NOMO-1 treated with dmso at 0.1 percent for 144 hours (cell line): ENCODE data around the gene TSGA10IP.

ENCODE experiments used
- DNase-seq: peaks from one replicate; lab custom pipeline; 2025; ENCODE audit not compliant: unreplicated experiment; lab: John Stamatoyannopoulos, UW

TSGA10IP gene

DNA sequence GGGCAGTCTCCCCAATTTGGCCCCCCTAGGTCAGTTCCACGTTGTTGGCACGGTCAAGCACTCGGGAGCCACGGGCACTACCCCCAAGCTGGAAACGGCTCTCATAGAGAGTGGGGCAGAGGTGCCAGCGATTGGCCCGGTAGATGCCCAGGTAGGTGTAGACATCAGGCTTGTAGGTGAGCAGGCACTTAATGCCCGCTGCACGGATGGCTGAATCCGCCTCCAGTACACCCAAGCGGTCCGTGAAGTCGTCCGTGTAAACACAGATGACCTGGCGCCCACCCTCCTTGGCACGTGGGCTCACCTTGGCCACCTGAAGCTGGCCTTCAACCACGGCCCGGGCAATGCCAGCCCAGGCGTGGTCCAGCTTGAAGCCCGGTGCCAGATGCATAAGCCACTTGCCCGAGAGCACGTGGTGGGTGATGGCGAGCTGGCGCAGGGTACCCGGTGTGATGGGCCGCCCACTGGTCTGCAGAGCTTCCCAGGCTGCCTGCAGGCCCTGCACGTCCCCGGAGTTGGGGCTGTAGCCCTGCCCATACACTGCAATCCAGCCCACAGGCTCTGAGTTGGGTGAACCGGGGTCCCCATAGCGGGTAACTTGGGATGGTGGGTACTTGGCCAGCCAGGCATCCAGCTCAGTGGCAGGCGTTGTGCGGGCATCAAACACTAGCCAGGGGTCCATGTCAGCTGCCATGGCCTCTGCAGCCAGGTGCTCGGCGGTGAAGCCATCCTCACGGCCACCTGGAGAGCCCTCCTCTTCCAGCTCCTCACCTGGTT lies 27.7 kb upstream of the TSGA10IP start:
- no peak for DNase-seq

GRCh38 chr11:65918211-65919140 lies 26.8 kb upstream of the TSGA10IP start, which contains the start of gene C11orf68:
Gene C11orf68, minus strand, starts transcription at chr11:65919062. Its CDS starts 31 bp downstream, at chr11:65919031.
- no peak for DNase-seq

DNA sequence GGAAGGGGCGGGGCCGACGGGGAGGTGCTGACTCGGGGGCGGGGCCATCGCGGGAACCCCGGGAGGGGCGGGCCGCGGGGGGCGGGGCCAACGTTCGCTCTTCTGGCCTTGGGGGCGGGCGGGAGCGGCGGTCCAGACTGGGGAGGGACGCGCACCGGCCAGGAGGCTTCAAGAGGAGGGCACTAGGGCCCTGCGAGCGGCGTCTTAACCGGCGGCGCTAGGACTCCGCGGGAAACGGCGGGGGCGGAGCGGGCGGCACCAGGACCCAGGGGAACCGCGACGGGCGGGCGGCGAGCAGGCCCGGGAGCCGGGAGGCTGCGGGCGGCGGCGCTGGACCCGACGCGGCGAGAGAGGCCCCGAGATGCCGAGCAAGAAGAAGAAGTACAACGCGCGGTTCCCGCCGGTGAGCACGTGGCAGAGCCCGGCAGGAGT lies 26.1 kb upstream of the TSGA10IP start, which contains the start of gene DRAP1:
DRAP1 (plus strand) TSS at position 286 of the 432 bp plus-strand sequence; CDS start at position 362, 76 bp downstream.
- DNase-seq = peak; percentile 98

GRCh38 chr11:65919573-65920371 lies 25.5 kb upstream of the TSGA10IP start:
- DNase-seq = peak; percentile 20

- DNase-seq = no peak
These were observed 24.9 kb upstream of the TSGA10IP start for GRCh38 chr11:65920372-65920802.

- DNase-seq = no peak
These were observed 24.2 kb upstream of the TSGA10IP start for GRCh38 chr11:65921033-65921555.

DNA sequence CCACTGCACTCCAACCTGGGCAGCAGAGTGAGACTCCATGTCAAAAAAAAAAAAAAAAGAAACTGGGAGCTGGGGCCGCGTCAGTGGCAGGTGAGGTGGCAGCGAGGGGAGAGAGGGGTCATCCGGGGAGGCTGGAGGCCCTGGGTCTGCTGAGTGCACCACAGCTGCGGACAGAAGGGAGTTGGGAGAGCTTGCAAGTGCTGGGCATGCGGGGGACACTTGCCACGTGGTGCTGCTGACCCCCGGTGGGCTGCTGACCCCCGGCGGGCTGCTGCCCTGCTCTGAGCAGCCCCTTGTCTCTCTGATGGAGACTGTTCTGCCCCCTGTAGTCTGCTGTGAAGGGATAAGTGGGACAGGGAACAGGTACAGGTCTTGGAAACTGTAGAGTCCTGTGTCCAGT lies 23.4 kb upstream of the TSGA10IP start:
- DNase-seq = no peak

DNA sequence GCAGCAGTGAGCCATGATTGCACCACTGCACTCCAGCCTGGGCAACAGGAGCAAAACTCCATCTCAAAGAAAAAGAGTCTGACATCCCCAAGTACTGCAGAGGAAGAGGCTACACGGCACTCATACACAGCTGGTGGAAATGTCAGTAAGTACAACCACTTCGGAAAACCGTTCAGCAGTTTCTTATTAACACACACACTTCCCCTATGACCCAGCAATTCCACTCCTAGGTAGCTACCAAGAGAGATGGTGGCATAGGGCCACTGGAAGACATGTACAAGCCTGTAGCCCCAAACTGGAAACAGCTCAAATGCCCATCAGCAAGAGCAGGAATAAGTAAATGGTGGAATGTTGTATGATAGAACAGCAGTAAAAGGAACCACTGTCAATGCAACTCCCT lies 22.7 kb upstream of the TSGA10IP start:
- DNase-seq = no peak

DNA sequence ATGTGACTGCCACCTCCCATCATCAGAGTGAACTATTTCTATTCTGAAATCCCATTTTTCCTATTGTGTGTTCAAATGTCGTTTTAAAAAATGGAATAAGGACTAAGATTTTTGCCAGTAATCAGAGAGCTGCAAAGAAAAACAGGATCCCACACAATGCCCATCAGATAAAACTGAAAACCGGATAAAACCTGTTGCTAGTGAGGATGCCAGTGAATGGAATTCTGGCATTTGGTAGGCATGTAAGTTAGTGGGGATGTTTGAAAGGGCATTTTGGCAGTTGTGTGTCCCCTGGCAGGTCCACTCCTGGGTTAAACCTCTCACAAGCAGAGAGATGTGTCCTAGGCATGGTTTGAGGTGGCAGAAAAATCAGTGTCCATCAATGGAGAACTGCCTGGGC lies 19.9 kb upstream of the TSGA10IP start:
- DNase-seq = no peak

DNA sequence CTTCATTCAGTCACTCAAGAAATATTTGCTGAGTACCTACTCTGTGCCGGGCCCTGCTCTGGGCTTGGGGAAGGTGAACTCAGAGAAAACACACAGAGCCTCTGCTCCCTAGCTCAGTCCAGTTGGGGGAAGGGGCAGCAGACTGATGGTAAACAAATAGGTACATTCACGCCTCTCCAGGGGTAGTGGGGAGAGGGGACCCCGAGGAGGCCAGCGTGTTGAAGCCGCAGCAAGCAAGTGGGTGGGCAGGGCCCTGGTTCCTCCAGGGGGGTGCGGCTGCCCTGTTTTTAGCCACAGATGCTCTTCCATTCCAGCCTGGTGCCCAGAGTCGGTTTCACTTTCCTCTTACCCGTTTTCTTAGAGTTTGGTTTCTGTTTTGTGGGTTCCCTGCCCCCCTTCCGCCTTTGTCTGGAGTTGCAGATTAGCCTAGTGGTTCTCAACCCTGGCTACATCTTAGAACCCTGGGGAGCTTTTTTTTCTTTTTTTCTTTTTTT lies 17.3 kb upstream of the TSGA10IP start:
- DNase-seq = peak; percentile 57

GRCh38 chr11:65928667-65929066 lies 16.6 kb upstream of the TSGA10IP start:
- no peak for DNase-seq

- DNase-seq = no peak
These were observed 13.3 kb upstream of the TSGA10IP start for GRCh38 chr11:65931773-65932557.

- no peak for DNase-seq
These were observed 12.7 kb upstream of the TSGA10IP start for GRCh38 chr11:65932558-65932919.

DNA sequence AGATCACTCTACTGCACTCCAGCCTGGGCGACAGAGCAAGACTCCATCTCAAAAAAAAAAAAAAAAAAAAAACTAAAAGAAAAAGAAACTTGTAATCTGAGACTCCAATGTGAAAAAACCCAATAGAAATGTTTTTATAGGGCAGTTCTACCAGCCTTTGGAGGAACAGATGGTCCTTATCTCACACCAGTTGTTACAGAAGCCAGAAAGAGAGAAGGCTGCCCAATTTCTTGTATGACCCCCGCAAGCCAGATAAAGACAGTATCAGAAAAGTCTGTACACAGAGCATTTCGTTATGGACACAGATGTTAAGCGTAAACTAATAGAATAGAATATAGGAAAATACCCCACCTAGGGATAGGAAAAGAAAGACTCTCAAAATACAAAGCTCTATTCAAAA lies 11.3 kb upstream of the TSGA10IP start:
- no peak for DNase-seq

DNA sequence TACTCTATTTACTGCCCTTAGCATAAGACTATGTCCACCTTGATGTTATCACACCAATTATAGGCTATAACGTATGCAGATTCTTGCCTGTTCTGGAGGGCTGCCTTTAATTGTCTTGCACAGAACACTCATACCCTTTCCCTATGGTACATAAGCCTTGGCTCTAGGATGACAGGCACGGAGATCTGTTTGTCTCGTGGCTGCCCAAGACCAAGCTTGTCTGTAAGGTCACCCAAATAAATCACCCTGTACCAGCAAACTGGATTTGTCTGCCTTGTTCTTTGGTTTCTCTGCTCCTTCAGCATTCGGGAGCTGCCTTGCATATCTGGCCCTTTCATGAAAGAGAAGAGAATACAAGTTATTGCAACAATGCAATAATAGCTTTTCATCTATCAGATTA lies 7.5 kb upstream of the TSGA10IP start:
- no peak for DNase-seq

GRCh38 chr11:65941720-65942310 lies 3.5 kb upstream of the TSGA10IP start:
- DNase-seq = no peak

DNA sequence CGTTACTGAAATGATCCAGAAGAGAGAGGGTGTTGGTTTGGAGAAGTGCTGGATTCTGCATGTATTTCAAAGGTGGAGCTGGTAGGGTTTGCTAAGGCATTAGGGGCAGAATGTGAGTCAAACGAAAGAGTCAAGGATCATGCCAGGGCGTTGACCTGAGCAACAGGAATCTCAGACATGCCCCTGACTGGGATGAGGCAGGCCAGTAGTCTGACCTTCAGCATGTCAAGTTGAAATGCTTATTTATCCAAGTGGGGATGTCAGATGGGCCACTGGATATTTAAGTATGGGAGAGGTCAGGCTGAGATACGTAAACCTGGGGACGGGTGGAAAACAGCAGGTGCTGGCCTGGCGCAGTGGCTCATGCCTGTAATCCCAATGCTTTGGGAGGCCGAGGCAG lies 2.7 kb upstream of the TSGA10IP start:
- DNase-seq = no peak

GRCh38 chr11:65944191-65944590 lies 1.1 kb upstream of the TSGA10IP start:
- no peak for DNase-seq

GRCh38 chr11:65944767-65945166 lies 513 bp upstream of the TSGA10IP start:
- DNase-seq = no peak
